H9 (cell line): ENCODE measurements around the gene ANKRD34A. TPM values are rescaled to one million over a fixed set of nuclear protein-coding genes. Genes with fewer than 3 reads are reported as not detected.

Source experiments
- DNase-seq: peaks from one replicate; pipeline ENCODE4 v3.0.0-alpha.2; 2017
- H2AFZ ChIP-seq: one replicate; pipeline ENCODE4 v1.6.1; 2013; ENCODE audit warnings: mild to moderate bottlenecking, low read length, control low read depth, moderate library complexity
- H2AK5ac ChIP-seq: 2 replicates; pipeline ENCODE4 v1.6.1; 2013; ENCODE audit warnings: low read length, control low read depth, mixed read lengths; ENCODE audit not compliant: insufficient read length
- H2BK120ac ChIP-seq: one replicate; pipeline ENCODE4 v1.6.1; 2013; ENCODE audit warnings: low read depth, mild to moderate bottlenecking, low read length, control low read depth, inconsistent platforms; ENCODE audit not compliant: poor library complexity, severe bottlenecking
- H2BK12ac ChIP-seq: 2 replicates; pipeline ENCODE4 v1.6.1; 2013; ENCODE audit warnings: low read length, control low read depth, mixed read lengths, low read depth; ENCODE audit not compliant: insufficient read length
- H2BK15ac ChIP-seq: 2 replicates; pipeline ENCODE4 v1.6.1; 2013; ENCODE audit warnings: low read depth, low read length, control low read depth
- H2BK20ac ChIP-seq: one replicate; pipeline ENCODE4 v1.6.1; 2013; ENCODE audit warnings: low read depth, mild to moderate bottlenecking, low read length, control low read depth, inconsistent platforms; ENCODE audit not compliant: poor library complexity, severe bottlenecking
- H2BK5ac ChIP-seq: 2 replicates; pipeline ENCODE4 v1.6.1; 2013; ENCODE audit warnings: low read length, control low read depth, mixed read lengths; ENCODE audit not compliant: insufficient read length
- H3K14ac ChIP-seq: 2 replicates; pipeline ENCODE4 v1.6.1; 2013; ENCODE audit warnings: low read length, control low read depth; ENCODE audit not compliant: insufficient read depth
- H3K18ac ChIP-seq: 2 replicates; pipeline ENCODE4 v1.6.1; 2013; ENCODE audit warnings: low read depth, mild to moderate bottlenecking, mixed read lengths, low read length, control low read depth; ENCODE audit not compliant: insufficient read length
- H3K23ac ChIP-seq: 2 replicates; pipeline ENCODE4 v1.6.1; 2013; ENCODE audit warnings: low read length, control low read depth, mixed read lengths, low read depth; ENCODE audit not compliant: insufficient read length
- H3K23me2 ChIP-seq: 2 replicates; pipeline ENCODE4 v1.6.1; 2013; ENCODE audit warnings: low read depth, mild to moderate bottlenecking, mixed read lengths, low read length, control low read depth; ENCODE audit not compliant: insufficient read length, poor library complexity, severe bottlenecking
- H3K27ac ChIP-seq: 2 replicates; pipeline ENCODE4 v1.5.1; 2013; ENCODE audit warnings: low read length, control low read depth, mixed read lengths, low read depth; ENCODE audit not compliant: insufficient read length
- H3K27me3 ChIP-seq: 2 replicates; pipeline ENCODE4 v1.6.1; 2013; ENCODE audit warnings: low read length, control low read depth, inconsistent platforms; ENCODE audit not compliant: insufficient read depth
- H3K4ac ChIP-seq: 2 replicates; pipeline ENCODE4 v1.6.1; 2013; ENCODE audit warnings: low read depth, mild to moderate bottlenecking, control low read depth, inconsistent platforms, low read length, moderate library complexity
- H3K4me1 ChIP-seq: 2 replicates; pipeline ENCODE4 v1.6.1; 2013; ENCODE audit warnings: low read length, control low read depth, inconsistent platforms; ENCODE audit not compliant: insufficient read depth
- H3K4me2 ChIP-seq: 2 replicates; pipeline ENCODE4 v1.6.1; 2013; ENCODE audit warnings: low read length, control low read depth, mixed read lengths; ENCODE audit not compliant: insufficient read length, insufficient read depth
- H3K56ac ChIP-seq: 2 replicates; pipeline ENCODE4 v1.6.1; 2013; ENCODE audit warnings: low read depth, mild to moderate bottlenecking, mixed read lengths, low read length, control low read depth; ENCODE audit not compliant: insufficient read length
- H3K79me1 ChIP-seq: 2 replicates; pipeline ENCODE4 v1.6.1; 2013; ENCODE audit warnings: low read depth, mild to moderate bottlenecking, moderate library complexity, low read length, control low read depth, inconsistent platforms; ENCODE audit not compliant: insufficient read depth, poor library complexity, severe bottlenecking
- H3K79me2 ChIP-seq: 2 replicates; pipeline ENCODE4 v1.6.1; 2013; ENCODE audit warnings: low read length, control low read depth, inconsistent platforms; ENCODE audit not compliant: insufficient read depth
- H3K9ac ChIP-seq: 2 replicates; pipeline ENCODE4 v1.6.1; 2013; ENCODE audit warnings: low read length, control low read depth, mixed read lengths; ENCODE audit not compliant: insufficient read length; ENCODE audit errors: extremely low read depth
- H3K9me3 ChIP-seq: one replicate; pipeline ENCODE4 v1.6.1; 2013; ENCODE audit warnings: low read depth, low read length, inconsistent platforms; ENCODE audit not compliant: control insufficient read depth
- H3T11ph ChIP-seq: one replicate; pipeline ENCODE4 v1.6.1; 2013; ENCODE audit warnings: mild to moderate bottlenecking, low read length, control low read depth, inconsistent platforms
- H4K20me1 ChIP-seq: one replicate; pipeline ENCODE4 v1.6.1; 2013; ENCODE audit not compliant: control insufficient read depth, insufficient read length, insufficient read depth
- H4K5ac ChIP-seq: 2 replicates; pipeline ENCODE4 v1.6.1; 2013; ENCODE audit warnings: low read depth, mild to moderate bottlenecking, mixed read lengths, low read length, control low read depth; ENCODE audit not compliant: insufficient read length
- H4K8ac ChIP-seq: replicated peaks from 2 replicates; pipeline ENCODE4 v1.6.1; 2013; ENCODE audit warnings: low read length, control low read depth, mixed read lengths, low read depth; ENCODE audit not compliant: insufficient read length
- H4K91ac ChIP-seq: 2 replicates; pipeline ENCODE4 v1.6.1; 2013; ENCODE audit warnings: low read depth, mild to moderate bottlenecking, moderate library complexity, mixed read lengths, low read length, control low read depth; ENCODE audit not compliant: insufficient read length
- H3K27ac Mint-ChIP-seq, 3 experiments: 2 replicates in 2 of 3; 3 replicates in 1 of 3; pipeline ENCODE4 v1.8.0; 2020 to 2021; ENCODE audit warnings: mixed read lengths in 3 of 3, mild to moderate bottlenecking in 1 of 3, moderate library complexity in 1 of 3
- H3K27me3 Mint-ChIP-seq: 2 replicates; pipeline ENCODE4 v1.8.0; 2021; ENCODE audit warnings: low read depth, mild to moderate bottlenecking, moderate library complexity, mixed read lengths
- H3K36me3 Mint-ChIP-seq, 3 experiments: 2 replicates in 2 of 3; 3 replicates in 1 of 3; pipeline ENCODE4 v1.8.0; 2020 to 2021; ENCODE audit warnings: low read depth in 3 of 3, mixed read lengths in 3 of 3; ENCODE audit not compliant: insufficient read depth in 1 of 3
- H3K4me1 Mint-ChIP-seq, 2 experiments: 2 replicates each; pipeline ENCODE4 v1.8.0; 2020; ENCODE audit warnings: mixed read lengths in 2 of 2
- H3K4me3 Mint-ChIP-seq, 2 experiments: 2 replicates in 1 of 2; 3 replicates in 1 of 2; pipeline ENCODE4 v1.8.0; 2020 to 2021; ENCODE audit warnings: mild to moderate bottlenecking in 2 of 2, mixed read lengths in 2 of 2, moderate library complexity in 1 of 2
- H3K9me3 Mint-ChIP-seq, 2 experiments: 2 replicates in 1 of 2; 3 replicates in 1 of 2; pipeline ENCODE4 v1.8.0; 2020; ENCODE audit warnings: mild to moderate bottlenecking in 2 of 2, mixed read lengths in 2 of 2, moderate library complexity in 1 of 2
- CTCF ChIP-seq: fragments of 200-600 bp; sonication (generic); conservative IDR thresholded peaks from 3 replicates; pipeline ENCODE4 v1.8.0; 2021; ENCODE audit warnings: antibody characterized with exemption, mild to moderate bottlenecking
- WGBS: extraction: QIAGEN DNeasy Blood & Tissue Kit; methylation state at CpG from one replicate; pipeline ENCODE4 v1.1.7; 2013; ENCODE audit warnings: missing lambda C conversion rate, low lambda C conversion rate, mixed read lengths; ENCODE audit not compliant: insufficient read length; ENCODE audit errors: extremely low coverage; 5-methylcytosine and 5-hydroxymethylcytosine counted together
- total RNA-seq: library from RNA; stranded (reverse); gene quantifications from 2 replicates; pipeline ENCODE4 v1.2.1, GENCODE V29; 2021

ANKRD34A gene
- total RNA-seq, 1 experiment from 2014 or later, result 0.39 TPM

GRCh38 chr1:145967288-145967687 is 2.9 kb upstream of the ANKRD34A start:
- no peak overlapping the region for H3K14ac ChIP-seq
- H4K8ac ChIP-seq, result no peak overlapping the region
- Mint-ChIP-seq H3K27ac (no peak overlapping the region), H3K4me1 (peaks cover 12 to 19% of the 10 kb centered on the region in 2 experiments), H3K27me3 (peaks cover 20% of the 10 kb centered on the region), H3K9me3 (peaks cover 3% of the 10 kb centered on the region in 2 experiments; a peak in 3 of 5 replicates), H3K36me3 (peaks cover 0 to 2% (median 0%) of the 10 kb centered on the region in 3 experiments; a peak in 2 of 7 replicates), H3K4me3 (no peak overlapping the region)
- H3K4me1 ChIP-seq, result peaks cover 2% of the 10 kb centered on the region; the same call in 1 of the 2 replicates
- no peak overlapping the region for H2BK20ac ChIP-seq
- peaks cover 15% of the 10 kb centered on the region for H3K27me3 ChIP-seq
- no peaks in the 10 kb centered on the region for H3K9me3 ChIP-seq
- H4K20me1 ChIP-seq, result no peaks in the 10 kb centered on the region
- no peak overlapping the region for H4K5ac ChIP-seq
- DNase-seq, result no peak
- no peak overlapping the region for H3T11ph ChIP-seq
- no peak overlapping the region for H2AK5ac ChIP-seq
- no peak overlapping the region for H3K27ac ChIP-seq
- WGBS, result no CpG with 5 or more reads among the region's 2 CpGs
- no peak overlapping the region for H2AFZ ChIP-seq
- H3K4ac ChIP-seq, result no peak overlapping the region
- peaks cover 11% of the 10 kb centered on the region for H3K23me2 ChIP-seq
- no peak overlapping the region for H4K91ac ChIP-seq
- H2BK12ac ChIP-seq, result no peak overlapping the region
- H3K79me2 ChIP-seq, result no peaks in the 10 kb centered on the region
- no peak overlapping the region for H2BK120ac ChIP-seq
- H3K56ac ChIP-seq, result no peak overlapping the region
- H3K79me1 ChIP-seq, result no peaks in the 10 kb centered on the region
- H3K23ac ChIP-seq, result no peak overlapping the region
- no peak overlapping the region for H3K4me2 ChIP-seq
- H2BK5ac ChIP-seq, result no peak overlapping the region
- no peak overlapping the region for H2BK15ac ChIP-seq
- no peak overlapping the region for H3K9ac ChIP-seq
- H3K18ac ChIP-seq, result no peak overlapping the region
- no peak for TF ChIP-seq CTCF
